ENCODE measurements around the gene COX4I1. TPM values are rescaled to one million over a fixed set of nuclear protein-coding genes. Genes with fewer than 3 reads are reported as not detected.

COX4I1 gene
- total and polyA plus RNA-seq, 2 of the 8 experiments (the other 6 are each of a cell fraction or from before 2014, with no cell fraction given), result 507 to 707 TPM

- no peak overlapping the region for H3K4me3 ChIP-seq (ENCODE audit: extremely low read depth in 1 of 4, insufficient read depth in 2 of 4, low read depth in 3 of 4, low read length in 4 of 4)
- FAIRE-seq (no peak), DNase-seq (ENCODE audit: low read depth in 1 of 2, low spot score in 2 of 2) (no peak)
- POLR2A ChIA-PET (ENCODE audit: partially characterized antibody), result interaction anchor here (1.1 kb wide), 1 partner anchor 17 kb away, joined by 3 read pairs; no protein-coding TSS in a partner anchor
- no peak overlapping the region for H3K14ac ChIP-seq (ENCODE audit: insufficient read length)
- H2BK20ac ChIP-seq (ENCODE audit: low read length), result no peak overlapping the region
- CTCF ChIA-PET (ENCODE audit: partially characterized antibody), result interaction anchor here (1.0 to 2.6 kb wide), 4 partner anchors 9 to 42 kb away, joined by 3 to 9 read pairs (median 4); no protein-coding TSS in a partner anchor
- no peak overlapping the region for H2BK15ac ChIP-seq (ENCODE audit: low read length)
- H3K79me2 ChIP-seq (ENCODE audit: control insufficient read depth in 1 of 2, insufficient read depth in 2 of 2, low read length in 2 of 2), result no peaks in the 10 kb centered on the region
- no peak overlapping the region for H2BK5ac ChIP-seq (ENCODE audit: low read depth, low read length)
- no peak overlapping the region for H2BK120ac ChIP-seq (replicated peaks; ENCODE audit: low read depth, low read length)
- H3K23me2 ChIP-seq (ENCODE audit: low read depth, low read length), result no peaks in the 10 kb centered on the region
- 90% methylated on average over 6 of the region's 6 CpGs; no CpG with 5 or more reads in 1 of the 2 experiments for WGBS, 2 experiments (ENCODE audit: extremely low coverage in 1 of 2, insufficient coverage in 1 of 2, insufficient read length in 1 of 2, insufficient replicate concordance in 2 of 2, low coverage in 1 of 2, low lambda C conversion rate in 2 of 2, missing lambda C conversion rate in 1 of 2)
- no peak overlapping the region for H3K4me2 ChIP-seq (ENCODE audit: insufficient read depth in 1 of 2, low read depth in 2 of 2, low read length in 2 of 2)
- no peak overlapping the region for H2BK12ac ChIP-seq (ENCODE audit: low read depth, low read length)
- H3K56ac ChIP-seq (replicated peaks; ENCODE audit: insufficient read length, low read depth, low read length), result no peak overlapping the region
- H4K20me1 ChIP-seq (replicated peaks in 1 of 2; ENCODE audit: control insufficient read depth in 1 of 2, insufficient read depth in 2 of 2, low read length in 2 of 2), result no peaks in the 10 kb centered on the region
- H3K27me3 ChIP-seq (replicated peaks in 1 of 4; ENCODE audit: control insufficient read depth in 3 of 4, extremely low read depth in 1 of 4, insufficient read depth in 3 of 4, low read length in 3 of 4), result no peaks in the 10 kb centered on the region; a peak in 1 of 7 replicates
- H4K8ac ChIP-seq (ENCODE audit: extremely low read depth, insufficient read depth, low read length), result no peak overlapping the region
- H3K23ac ChIP-seq (ENCODE audit: insufficient read length), result no peak overlapping the region
- H3K18ac ChIP-seq (ENCODE audit: extremely low read depth, low read length), result no peak overlapping the region
- no peak overlapping the region for H2AK5ac ChIP-seq (ENCODE audit: low read depth, low read length)
- no peak overlapping the region for H2AFZ ChIP-seq (ENCODE audit: low read length)
- no peak overlapping the region for H4K91ac ChIP-seq (replicated peaks; ENCODE audit: insufficient read length, low read length)
- no peak overlapping the region for H3K9ac ChIP-seq (replicated peaks in 1 of 4; ENCODE audit: extremely low read depth in 1 of 4, low read depth in 3 of 4, low read length in 3 of 4)
- peaks cover 3% of the 10 kb centered on the region; the same call in 1 of the 2 replicates for H3K79me1 ChIP-seq (ENCODE audit: low read depth, low read length)
- H3K4ac ChIP-seq (replicated peaks; ENCODE audit: insufficient read length, low read depth, low read length), result no peak overlapping the region
- H3K27ac ChIP-seq (ENCODE audit: low read depth, low read length), result no peak overlapping the region
- no peak overlapping the region for H4K5ac ChIP-seq (ENCODE audit: insufficient read length, low read depth, low read length)
- H3K9me3 ChIP-seq (ENCODE audit: insufficient read depth in 2 of 2, low read depth in 1 of 2, low read length in 1 of 2), result no peaks in the 10 kb centered on the region
- H3K36me3 ChIP-seq (ENCODE audit: control insufficient read depth in 2 of 4, insufficient read depth in 4 of 4, low read length in 3 of 4), result no peaks in the 10 kb centered on the region
- peaks cover 0 to 16% (median 10%) of the 10 kb centered on the region in 4 experiments; a peak in 5 of 7 replicates for H3K4me1 ChIP-seq (replicated peaks in 1 of 4; ENCODE audit: control insufficient read depth in 3 of 4, insufficient read depth in 4 of 4, low read length in 3 of 4)
- no peak for TF ChIP-seq SRF (IDR thresholded peaks at IDR 0.05; ENCODE audit: low read depth, low read length)
- TF ChIP-seq EZH2 (IDR thresholded peaks at IDR 0.05; ENCODE audit: low read depth, low read length, severe bottlenecking), result no peak
- no peak for TF ChIP-seq CHD2 (IDR thresholded peaks at IDR 0.05; ENCODE audit: low read length)
- TF ChIP-seq ATF3 (IDR thresholded peaks at IDR 0.05; ENCODE audit: insufficient read depth, low read depth, low read length), result no peak
- TF ChIP-seq RNF2 (IDR thresholded peaks at IDR 0.05; ENCODE audit: borderline replicate concordance, low read depth, low read length, missing control alignments, poor library complexity, severe bottlenecking), result no peak
- TF ChIP-seq SP1 (IDR thresholded peaks at IDR 0.05; ENCODE audit: low read depth, low read length), result no peak
- TF ChIP-seq PHF8 (conservative IDR thresholded peaks at IDR 0.05; ENCODE audit: low read depth, low read length), result no peak
- TF ChIP-seq MAX (IDR thresholded peaks at IDR 0.05), result no peak
- TF ChIP-seq KDM5A (IDR thresholded peaks at IDR 0.05; ENCODE audit: low read length), result no peak
- no peak for TF ChIP-seq TCF12 (IDR thresholded peaks at IDR 0.05; ENCODE audit: low read depth, low read length)
Observed at GRCh38 chr16:85770741-85771140, 28.8 kb upstream of the COX4I1 start.
